GM19395 (cell line): ENCODE results near the gene PRR3.
A peak's percentile ranks its signal among the peaks of the same experiment; 100 is the strongest.
"Not testable (repeated sequence)": the region's sequence is repeated elsewhere in the genome, so short reads cannot be mapped to it uniquely, and the experiment has no call there.

ENCODE experiments used
- ATAC-seq: cut with Tn5 transposase; IDR thresholded peaks from one replicate; pipeline ENCODE4 v1.9.1; 2021; ENCODE audit warnings: mild to moderate bottlenecking, moderate library complexity; ENCODE audit not compliant: unreplicated experiment

PRR3 gene

DNA sequence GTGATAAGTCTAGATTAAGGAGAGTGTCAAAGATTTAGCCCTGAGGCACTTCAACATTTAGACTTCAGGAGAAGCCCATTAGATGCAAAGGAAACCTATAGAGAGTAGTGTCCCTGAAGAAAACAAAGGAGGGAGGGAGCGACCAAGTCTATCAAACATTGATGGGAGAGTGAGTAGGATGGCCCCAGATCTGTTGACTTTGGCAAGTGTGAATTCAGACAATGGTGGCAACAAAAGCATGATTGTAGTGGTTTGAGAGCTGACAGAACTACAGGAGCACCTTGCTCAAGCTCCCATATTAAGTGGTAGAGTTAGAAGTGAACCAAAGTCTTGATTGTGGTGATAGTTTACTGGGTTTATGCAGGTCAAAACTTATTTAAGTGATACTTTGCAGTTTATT, 13.2 kb downstream of the PRR3 start:
- no peak for ATAC-seq

DNA sequence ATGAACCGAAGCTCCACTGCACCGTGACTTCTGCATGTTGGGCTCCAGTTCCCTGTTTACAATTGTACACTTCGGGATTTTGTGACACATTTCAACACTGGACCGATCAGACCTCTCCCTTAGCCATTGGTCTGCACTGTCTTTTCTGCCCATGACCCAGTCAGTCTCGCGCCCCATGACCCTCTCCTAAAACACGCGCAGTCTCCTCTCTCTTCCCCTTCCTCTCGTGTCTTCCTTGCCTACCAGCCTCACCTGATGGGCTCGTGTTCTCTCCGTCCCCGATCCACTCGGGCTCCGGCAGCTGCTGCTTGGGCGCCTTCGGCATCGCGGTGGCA, 13.6 kb downstream of the PRR3 start:
- ATAC-seq: peak; percentile 29

DNA sequence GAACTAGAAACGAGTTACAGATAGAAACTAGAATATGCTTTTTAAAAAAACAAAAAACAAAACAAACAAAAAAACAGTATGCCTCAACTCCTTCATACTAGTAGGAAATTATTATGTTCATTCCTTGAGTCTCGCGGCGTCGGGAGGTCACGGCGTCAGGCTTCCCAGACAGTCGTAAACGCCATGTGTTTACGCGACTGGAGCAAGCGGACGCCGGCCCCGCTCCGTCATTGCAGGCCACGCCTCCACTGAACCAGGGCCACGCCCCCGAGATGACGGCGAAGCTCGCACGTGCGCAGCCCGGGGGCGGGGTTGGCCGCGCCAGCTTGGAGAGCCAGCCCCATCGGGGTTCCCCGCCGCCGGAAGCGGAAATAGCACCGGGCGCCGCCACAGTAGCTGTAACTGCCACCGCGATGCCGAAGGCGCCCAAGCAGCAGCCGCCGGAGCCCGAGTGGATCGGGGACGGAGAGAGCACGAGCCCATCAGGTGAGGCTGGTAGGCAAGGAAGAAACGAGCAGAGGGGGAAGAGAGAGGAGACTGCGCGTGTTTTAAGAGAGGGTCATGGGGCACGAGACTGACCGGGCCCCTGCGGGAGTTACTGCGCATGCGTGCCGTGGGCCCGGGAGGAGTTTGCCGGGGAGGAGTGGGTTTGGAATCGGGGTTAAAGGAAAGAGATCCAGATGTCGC, 14.1 kb downstream of the PRR3 start, which contains the start of gene ABCF1:
Gene ABCF1, plus strand, starts transcription at position 368 of the 687 bp plus-strand sequence. Its CDS starts 46 bp downstream, at position 414.
- ATAC-seq: peak; percentile 89

DNA sequence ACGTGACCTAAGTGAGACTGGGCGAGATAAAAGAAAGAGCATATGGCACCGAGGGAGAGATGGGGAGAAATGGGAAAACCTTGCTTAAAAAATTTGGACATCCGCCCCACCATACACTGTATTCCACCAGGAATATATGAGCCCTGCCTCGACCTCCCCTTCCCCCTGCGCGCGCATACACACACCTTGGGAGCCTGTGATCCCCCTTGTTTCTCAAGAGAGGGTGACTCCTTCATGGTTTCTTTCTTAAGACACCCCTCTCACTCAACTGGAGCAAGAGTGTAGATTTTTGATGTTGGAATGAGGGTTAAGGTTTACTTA, 14.6 kb downstream of the PRR3 start:
- ATAC-seq: no peak

DNA sequence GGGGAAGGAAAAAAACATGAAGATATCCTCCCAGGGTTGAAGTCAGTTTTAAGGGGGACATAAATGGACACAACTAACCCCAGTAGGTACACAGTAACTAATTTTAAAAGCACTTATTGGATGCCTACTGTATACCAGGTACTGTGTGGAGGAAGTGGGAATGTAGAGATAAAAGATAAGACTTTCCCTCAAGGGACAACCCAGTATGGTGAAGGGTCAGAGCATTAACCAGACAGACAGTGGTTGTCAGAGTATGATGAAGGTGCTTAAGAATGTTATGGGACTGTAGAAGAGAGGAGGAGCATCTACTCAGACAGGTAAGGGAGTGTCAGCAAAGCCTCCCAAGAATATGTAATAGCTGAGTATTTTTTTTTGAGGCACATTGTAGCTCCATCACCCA, 15.1 kb downstream of the PRR3 start:
- no peak for ATAC-seq

DNA sequence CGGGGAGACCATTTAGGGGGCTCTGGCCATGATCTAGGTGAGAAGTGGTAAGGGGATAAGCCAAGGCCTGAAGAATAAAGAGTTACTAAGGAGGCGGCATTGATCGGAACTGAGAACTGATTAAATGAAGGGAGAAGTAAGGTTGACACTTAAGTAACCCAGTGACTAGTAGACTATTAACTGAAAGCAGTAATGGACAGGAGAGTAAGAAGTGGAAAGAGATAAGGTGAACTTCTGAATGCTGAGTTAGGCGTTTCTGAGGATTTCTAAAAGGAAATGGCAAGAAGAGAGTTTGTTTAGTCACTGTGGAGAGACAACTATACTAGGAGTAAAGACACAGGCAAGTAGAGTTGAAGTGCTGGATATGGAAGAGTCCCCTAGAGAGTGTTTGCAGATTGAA, 16.0 kb downstream of the PRR3 start:
- ATAC-seq: no peak

DNA sequence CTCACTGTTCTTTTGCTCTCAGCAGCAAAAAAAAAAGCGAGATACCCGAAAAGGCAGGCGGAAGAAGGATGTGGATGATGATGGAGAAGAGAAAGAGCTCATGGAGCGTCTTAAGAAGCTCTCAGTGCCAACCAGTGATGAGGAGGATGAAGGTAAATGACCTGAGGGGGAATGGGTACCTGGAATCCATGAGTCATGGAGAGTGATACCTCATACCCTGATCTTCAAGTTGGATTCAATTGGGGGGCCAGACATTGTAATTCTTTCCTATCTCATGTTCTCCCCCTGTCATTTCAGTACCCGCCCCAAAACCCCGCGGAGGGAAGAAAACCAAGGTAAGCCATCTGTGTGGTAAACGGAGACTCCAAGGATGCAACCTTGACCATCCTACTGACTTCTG, 21.0 kb downstream of the PRR3 start:
- no peak for ATAC-seq

DNA sequence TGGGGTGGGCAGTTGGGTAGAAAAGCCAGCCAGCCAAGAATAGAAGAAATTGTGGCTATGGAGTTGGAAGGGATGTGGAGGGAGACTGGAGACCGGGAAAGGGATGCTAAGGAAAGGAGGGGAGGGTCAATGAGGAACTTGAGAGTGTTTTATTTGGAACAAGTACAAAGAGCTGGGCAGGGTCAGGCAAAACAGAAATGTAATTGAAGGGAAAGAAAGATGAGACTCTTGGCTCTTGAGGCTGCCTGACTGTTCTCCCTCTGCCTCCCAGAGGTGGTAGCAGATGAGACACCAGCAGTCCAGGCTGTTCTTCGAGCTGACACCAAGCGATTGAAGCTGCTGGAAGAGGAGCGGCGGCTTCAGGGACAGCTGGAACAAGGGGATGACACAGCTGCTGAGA, 26.8 kb downstream of the PRR3 start:
- no peak for ATAC-seq

DNA sequence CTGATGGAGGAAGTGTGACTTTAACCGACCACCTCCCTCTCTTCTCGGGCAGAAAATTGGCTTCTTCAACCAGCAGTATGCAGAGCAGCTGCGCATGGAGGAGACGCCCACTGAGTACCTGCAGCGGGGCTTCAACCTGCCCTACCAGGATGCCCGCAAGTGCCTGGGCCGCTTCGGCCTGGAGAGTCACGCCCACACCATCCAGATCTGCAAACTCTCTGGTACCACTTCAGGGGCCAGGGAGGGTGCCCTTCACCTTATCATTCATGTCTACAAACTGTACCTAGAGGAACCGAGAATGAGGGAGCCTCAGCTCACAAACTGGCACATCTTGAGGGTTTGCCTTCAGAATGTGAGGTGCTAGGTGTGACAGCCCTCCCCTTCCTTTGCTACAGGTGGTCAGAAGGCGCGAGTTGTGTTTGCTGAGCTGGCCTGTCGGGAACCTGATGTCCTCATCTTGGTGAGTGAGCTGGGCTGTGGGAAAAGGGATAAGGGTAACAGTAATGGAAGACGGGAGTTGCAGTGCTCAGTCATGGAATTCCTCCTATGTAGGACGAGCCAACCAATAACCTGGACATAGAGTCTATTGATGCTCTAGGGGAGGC, 32.8 kb downstream of the PRR3 start:
- ATAC-seq: no peak

DNA sequence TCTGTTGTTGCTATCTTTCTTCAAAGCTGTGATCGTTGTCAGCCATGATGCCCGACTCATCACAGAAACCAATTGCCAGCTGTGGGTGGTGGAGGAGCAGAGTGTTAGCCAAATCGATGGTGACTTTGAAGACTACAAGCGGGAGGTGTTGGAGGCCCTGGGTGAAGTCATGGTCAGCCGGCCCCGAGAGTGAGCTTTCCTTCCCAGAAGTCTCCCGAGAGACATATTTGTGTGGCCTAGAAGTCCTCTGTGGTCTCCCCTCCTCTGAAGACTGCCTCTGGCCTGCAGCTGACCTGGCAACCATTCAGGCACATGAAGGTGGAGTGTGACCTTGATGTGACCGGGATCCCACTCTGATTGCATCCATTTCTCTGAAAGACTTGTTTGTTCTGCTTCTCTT, 33.4 kb downstream of the PRR3 start:
- ATAC-seq: no peak

DNA sequence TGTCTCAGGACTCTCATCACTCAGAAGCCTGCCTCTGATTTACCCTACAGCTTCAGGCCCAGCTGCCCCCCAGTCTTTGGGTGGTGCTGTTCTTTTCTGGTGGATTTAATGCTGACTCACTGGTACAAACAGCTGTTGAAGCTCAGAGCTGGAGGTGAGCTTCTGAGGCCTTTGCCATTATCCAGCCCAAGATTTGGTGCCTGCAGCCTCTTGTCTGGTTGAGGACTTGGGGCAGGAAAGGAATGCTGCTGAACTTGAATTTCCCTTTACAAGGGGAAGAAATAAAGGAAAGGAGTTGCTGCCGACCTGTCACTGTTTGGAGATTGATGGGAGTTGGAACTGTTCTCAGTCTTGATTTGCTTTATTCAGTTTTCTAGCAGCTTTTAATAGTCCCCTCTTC, 33.9 kb downstream of the PRR3 start:
- ATAC-seq: no peak

DNA sequence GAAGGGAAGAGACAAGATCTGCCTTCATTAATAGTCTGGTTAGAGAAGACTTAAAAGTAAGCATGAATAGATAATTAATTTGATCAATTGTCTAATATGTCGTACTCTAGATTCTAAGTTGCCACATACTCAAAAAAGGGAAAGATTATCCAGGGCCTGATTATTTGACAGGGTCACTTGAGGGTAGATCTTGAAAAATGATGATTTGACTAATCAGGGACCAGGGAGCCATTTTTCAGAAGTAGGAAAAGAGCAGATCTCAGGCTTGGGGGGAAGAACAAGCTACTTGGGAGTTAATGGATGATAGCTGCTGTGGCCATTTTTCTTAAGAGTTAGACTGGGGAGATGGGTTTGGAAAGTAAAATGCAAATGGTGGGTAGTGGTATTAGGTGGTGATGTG, 35.2 kb downstream of the PRR3 start:
- ATAC-seq: no peak

DNA sequence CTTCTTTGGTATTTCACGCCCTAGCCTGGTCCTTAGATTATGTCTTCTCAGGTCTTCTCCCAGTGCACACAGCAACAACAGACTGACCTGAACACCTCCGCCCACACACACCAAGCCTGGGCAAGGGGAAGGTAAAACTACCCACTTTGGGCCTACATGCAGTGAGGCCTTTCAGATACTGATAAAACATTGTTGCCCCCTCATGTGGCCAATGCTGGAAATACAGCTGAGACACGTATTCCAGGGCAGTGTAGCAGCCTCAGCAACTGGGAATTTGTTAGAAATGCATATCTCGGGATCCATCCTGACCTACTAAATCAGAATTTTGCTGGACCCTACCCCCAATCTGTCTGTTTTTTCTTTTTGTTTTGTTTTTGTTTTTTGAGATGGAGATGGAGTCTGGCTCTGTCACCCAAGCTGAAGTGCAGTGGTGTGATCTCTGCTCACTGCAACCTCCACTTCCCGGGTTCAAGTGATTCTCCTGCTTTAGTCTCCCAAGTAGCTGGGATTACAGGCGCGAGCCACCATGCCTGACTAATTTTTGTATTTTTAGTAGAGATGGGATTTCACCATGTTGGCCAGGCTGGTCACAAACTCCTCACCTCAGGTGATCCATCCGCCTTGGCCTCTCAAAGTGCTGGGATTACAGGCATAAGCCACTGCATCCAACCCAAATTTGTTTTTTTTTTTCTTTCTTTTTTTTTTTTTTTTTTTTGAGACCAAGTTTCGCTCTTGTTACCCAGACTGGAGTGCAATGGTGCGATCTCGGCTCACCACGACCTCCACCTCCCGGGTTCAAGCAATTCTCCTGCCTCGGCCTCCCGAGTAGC, 40.4 kb downstream of the PRR3 start:
- ATAC-seq: not testable (repeated sequence)

DNA sequence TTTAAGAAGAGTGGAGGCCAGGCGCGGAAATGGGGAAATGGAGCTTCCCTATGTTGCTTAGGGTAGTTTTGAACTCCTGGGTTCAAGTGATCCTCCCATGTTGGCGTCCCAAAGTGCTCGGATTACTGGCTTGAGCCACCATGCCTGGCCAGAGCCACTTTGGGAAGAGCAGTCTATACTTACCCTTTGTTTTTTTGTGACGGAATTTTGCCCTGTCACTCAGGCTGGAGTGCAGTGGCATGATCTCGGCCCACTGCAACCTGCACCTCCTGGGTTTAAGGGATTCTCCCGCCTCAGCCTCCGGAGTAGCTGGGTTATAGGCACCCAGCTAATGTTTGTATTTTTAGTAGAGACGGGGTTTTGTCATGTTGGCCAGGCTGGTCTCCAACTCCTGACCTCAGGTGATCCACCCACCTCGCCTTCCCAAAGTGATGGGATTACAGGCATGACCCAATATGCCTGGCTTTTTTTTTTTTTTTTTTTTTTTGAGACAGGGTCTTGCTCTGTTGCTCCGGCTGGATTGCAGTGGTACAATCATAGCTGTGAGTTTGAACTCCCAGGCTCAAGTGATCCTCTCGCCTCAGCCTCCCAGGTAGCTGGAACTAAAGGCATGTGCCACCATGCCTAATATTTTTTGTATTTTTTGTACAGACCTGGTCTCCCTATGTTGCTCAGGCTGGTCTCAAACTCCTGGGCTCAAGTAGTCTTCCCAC, 42.0 kb downstream of the PRR3 start:
- ATAC-seq: no peak

DNA sequence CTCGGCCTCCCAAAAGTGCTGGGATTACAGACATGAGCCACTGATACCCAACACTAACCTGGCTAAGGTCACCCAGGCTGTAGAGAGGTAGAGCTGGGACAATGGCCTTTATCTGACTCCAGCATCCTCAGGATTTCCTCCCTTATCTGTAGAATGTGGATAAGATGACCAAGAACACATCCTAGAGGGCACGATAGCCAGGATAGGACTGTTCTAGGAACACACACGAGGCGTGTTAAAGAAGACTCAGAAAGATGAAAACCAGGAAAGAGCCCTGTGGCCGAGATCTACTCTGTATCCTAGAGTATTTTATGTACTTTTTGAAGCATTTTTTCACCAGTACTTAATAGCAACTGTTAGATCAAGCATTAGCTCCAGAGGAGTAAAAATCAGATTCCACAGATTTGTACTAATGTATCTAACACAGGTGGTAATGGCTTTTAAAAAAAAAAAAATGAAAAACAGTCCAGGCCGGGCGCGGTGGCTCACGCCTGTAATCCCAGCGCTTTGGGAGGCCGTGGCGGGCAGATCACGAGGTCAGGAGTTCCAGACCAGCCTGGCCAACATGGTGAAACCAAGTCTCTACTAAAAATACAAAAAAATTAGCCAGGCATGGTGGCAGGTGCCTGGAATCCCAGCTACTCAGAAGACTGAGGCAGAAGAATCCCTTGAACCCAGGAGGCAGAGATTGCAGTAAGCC, 42.7 kb downstream of the PRR3 start:
- ATAC-seq: no peak

DNA sequence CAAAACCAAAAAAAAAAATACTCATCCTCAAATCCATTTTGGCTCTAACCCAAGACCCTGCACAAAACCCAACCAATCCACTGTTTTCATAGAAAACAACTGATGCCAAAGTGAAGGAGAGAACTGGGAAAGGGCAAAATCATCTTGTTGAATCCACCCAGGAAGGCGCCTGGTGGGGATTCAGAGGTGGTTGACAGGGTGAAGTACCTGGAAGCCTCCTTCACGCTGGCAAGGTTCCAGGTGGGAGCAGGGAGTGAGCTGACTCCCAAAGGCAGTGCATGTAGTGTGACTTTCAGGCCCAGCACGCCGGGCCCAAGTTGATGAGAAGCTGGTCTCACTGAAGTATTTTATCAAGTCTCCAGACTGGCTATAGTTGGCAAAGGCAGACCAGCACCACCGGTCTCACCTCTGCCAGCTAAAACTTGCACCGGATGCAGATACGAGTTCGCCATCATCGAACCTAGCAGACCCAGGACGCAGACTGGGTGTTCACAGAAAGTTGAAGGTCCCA, 43.4 kb downstream of the PRR3 start:
- ATAC-seq: no peak

DNA sequence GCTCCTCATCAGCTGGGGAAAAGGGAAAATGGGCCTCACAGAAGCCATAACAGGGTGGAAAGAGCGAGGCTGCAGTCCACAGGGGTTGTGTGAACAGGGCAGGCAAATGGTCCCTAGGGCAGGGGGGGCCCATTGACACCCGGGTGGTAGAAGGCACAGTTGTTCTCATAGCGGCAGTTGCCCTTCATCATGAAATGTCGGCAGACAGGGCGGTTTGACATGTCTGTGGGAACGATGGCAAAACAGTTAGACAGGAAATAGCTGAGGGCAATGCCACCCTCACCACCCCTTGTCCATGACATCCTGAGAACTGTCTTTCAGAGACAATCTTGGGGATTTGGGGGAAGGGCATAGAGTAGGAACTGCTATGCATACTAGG, 44.3 kb downstream of the PRR3 start:
- ATAC-seq: no peak

DNA sequence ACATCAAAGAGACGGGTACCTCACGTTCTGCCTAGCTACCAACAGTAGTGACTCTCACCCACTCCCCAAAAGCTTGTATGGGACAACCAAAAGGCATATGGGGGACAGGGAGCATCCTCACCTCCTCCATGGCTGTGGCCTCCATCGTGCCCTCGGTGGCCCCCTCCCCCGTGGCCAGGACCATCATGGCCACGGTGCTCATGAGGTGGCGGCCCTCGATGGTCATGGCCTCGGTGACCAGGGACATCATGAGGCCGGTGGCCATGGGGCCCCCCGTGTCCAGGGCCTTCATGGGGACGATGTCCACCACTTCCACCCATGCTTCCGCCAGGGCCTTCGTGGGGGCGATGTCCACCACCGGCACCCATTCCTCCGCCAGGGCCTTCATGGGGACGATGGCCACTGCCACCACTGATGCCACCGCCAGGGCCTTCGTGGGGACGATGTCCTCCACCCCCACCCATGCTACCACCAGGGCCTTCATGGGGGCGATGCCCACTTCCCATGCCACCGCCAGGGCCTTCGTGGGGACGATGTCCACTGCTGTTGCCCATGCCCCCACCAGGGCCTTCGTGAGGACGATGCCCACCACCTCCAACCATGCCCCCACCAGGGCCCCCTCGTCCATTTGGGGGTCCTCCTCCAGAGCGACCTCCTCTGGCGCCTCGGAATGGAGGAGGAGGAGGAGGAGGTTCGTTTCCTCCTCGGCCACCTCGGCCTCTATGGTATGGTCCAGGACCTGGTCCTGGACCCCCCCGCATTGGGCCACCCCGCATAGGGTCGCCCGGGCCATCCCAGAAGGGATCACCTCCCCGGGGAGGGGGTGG, 44.9 kb downstream of the PRR3 start:
- no peak for ATAC-seq

DNA sequence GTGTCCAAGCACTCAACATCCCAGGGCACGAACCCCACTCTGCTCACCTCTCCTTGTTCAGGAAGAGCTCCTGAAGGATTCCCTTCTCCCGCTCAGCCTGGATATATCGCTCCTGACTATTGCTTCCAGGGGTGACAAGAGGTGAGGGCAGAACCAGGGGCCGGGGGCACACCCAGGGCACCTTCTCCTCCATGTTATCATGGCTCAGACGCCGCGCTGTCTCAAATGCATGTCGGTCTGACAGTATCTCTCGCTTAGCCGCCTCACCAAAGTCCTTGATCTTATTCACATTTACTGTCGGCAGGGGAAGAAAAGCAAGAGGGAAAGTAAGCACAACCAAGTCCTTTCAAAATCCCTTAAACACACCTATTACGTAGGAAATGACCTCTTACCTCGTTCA, 46.9 kb downstream of the PRR3 start:
- ATAC-seq: no peak

DNA sequence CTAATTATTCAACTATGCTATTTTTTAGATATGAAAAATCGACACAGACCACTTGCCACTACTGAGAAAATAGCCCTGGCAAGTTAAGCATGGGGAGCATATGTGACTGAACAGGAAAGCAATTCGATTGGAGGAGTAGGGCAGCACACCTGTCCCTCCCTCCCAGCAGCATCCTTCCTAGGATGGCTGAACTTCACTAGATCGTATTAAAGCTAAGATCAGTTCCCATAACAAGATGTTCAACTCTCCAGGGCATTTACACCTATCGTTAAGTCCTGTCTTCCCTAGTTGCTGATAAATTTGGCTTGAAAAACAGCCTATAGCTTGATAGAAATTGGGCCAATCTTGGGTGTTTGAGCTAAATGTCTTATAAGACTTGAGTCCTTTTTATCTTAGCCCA, 53.0 kb downstream of the PRR3 start:
- no peak for ATAC-seq
